Measurements from ENCODE around the gene GRIK4. TPM values are rescaled to one million over a fixed set of nuclear protein-coding genes. Genes with fewer than 3 reads are reported as not detected.
A peak's percentile ranks its signal among the peaks of the same experiment; 100 is the strongest.

The GRIK4 gene
- total RNA-seq, 1 donor from 2014 or later = 0.52 TPM

GRCh38 chr11:120558744-120559431 lies 47.3 kb downstream of the GRIK4 start:
- peaks cover 4 to 16% (median 12%) of the 10 kb centered on the region in 3 donors for H3K27me3 ChIP-seq (ENCODE audit: control insufficient read depth in 3 of 3, insufficient read depth in 3 of 3, low read length in 3 of 3)
- no peaks in the 10 kb centered on the region for H3K36me3 ChIP-seq (ENCODE audit: control insufficient read depth in 3 of 3, insufficient read depth in 3 of 3, low read length in 3 of 3)
- no peak overlapping the region for H3K4me3 ChIP-seq (ENCODE audit: low read length in 3 of 3)
- H3K9ac ChIP-seq (ENCODE audit: low read depth in 1 of 3, low read length in 3 of 3) = no peak overlapping the region
- H3K4me1 ChIP-seq (ENCODE audit: control insufficient read depth in 3 of 3, insufficient read depth in 3 of 3, low read length in 3 of 3) = no peaks in the 10 kb centered on the region
- H3K9me3 ChIP-seq (ENCODE audit: control insufficient read depth in 3 of 3, low read length in 3 of 3) = no peaks in the 10 kb centered on the region
- H3K27ac ChIP-seq (ENCODE audit: low read depth, low read length) = no peak overlapping the region

GRCh38 chr11:120561286-120561685 lies 49.7 kb downstream of the GRIK4 start:
- peaks cover 16 to 19% (median 17%) of the 10 kb centered on the region in 3 donors for H3K27me3 ChIP-seq (ENCODE audit: control insufficient read depth in 3 of 3, insufficient read depth in 3 of 3, low read length in 3 of 3)
- H3K9ac ChIP-seq (ENCODE audit: low read depth in 1 of 3, low read length in 3 of 3) = no peak overlapping the region
- H3K36me3 ChIP-seq (ENCODE audit: control insufficient read depth in 3 of 3, insufficient read depth in 3 of 3, low read length in 3 of 3) = no peaks in the 10 kb centered on the region
- no peaks in the 10 kb centered on the region for H3K9me3 ChIP-seq (ENCODE audit: control insufficient read depth in 3 of 3, low read length in 3 of 3)
- no peak overlapping the region for H3K27ac ChIP-seq (ENCODE audit: low read depth, low read length)
- H3K4me3 ChIP-seq (ENCODE audit: low read length in 3 of 3) = no peak overlapping the region
- peaks cover 6 to 12% (median 10%) of the 10 kb centered on the region in 3 donors for H3K4me1 ChIP-seq (ENCODE audit: control insufficient read depth in 3 of 3, insufficient read depth in 3 of 3, low read length in 3 of 3)

- Histone ChIP-seq H3K36me3 (ENCODE audit: control insufficient read depth in 3 of 3, insufficient read depth in 3 of 3, low read length in 3 of 3) (no peaks in the 10 kb centered on the region), H3K4me3 (ENCODE audit: low read length in 3 of 3) (no peak overlapping the region), H3K9ac (ENCODE audit: low read depth in 1 of 3, low read length in 3 of 3) (no peak overlapping the region), H3K27me3 (ENCODE audit: control insufficient read depth in 3 of 3, insufficient read depth in 3 of 3, low read length in 3 of 3) (peaks cover 11 to 17% (median 17%) of the 10 kb centered on the region in 3 donors), H3K4me1 (ENCODE audit: control insufficient read depth in 3 of 3, insufficient read depth in 3 of 3, low read length in 3 of 3) (peaks cover 6 to 14% (median 11%) of the 10 kb centered on the region in 3 donors), H3K9me3 (ENCODE audit: control insufficient read depth in 3 of 3, low read length in 3 of 3) (no peaks in the 10 kb centered on the region), H3K27ac (ENCODE audit: low read depth, low read length) (no peak overlapping the region)
Measured at GRCh38 chr11:120562806-120563425, 51.4 kb downstream of the GRIK4 start.

- Histone ChIP-seq H3K27me3 (ENCODE audit: control insufficient read depth in 3 of 3, insufficient read depth in 3 of 3, low read length in 3 of 3) (peaks cover 11 to 17% (median 17%) of the 10 kb centered on the region in 3 donors), H3K9ac (ENCODE audit: low read depth in 1 of 3, low read length in 3 of 3) (peak overlapping the region in 1 of 3 donors; percentile 16), H3K9me3 (ENCODE audit: control insufficient read depth in 3 of 3, low read length in 3 of 3) (no peaks in the 10 kb centered on the region), H3K36me3 (ENCODE audit: control insufficient read depth in 3 of 3, insufficient read depth in 3 of 3, low read length in 3 of 3) (no peaks in the 10 kb centered on the region), H3K4me3 (ENCODE audit: low read length in 3 of 3) (peak overlapping the region in 1 of 3 donors; percentile 49), H3K27ac (ENCODE audit: low read depth, low read length) (no peak overlapping the region), H3K4me1 (ENCODE audit: control insufficient read depth in 3 of 3, insufficient read depth in 3 of 3, low read length in 3 of 3) (peaks cover 6 to 14% (median 11%) of the 10 kb centered on the region in 3 donors)
Measured at GRCh38 chr11:120563703-120564572, 52.4 kb downstream of the GRIK4 start.

GRCh38 chr11:120564573-120565311 lies 53.2 kb downstream of the GRIK4 start:
- H3K9me3 ChIP-seq (ENCODE audit: control insufficient read depth in 3 of 3, low read length in 3 of 3) = no peaks in the 10 kb centered on the region
- H3K9ac ChIP-seq (ENCODE audit: low read depth in 1 of 3, low read length in 3 of 3) = peak overlapping the region in 1 of 3 donors; percentile 40
- H3K27ac ChIP-seq (ENCODE audit: low read depth, low read length) = no peak overlapping the region
- no peaks in the 10 kb centered on the region for H3K36me3 ChIP-seq (ENCODE audit: control insufficient read depth in 3 of 3, insufficient read depth in 3 of 3, low read length in 3 of 3)
- peak overlapping the region; percentile 40 to 52 (median 49) for H3K4me3 ChIP-seq (ENCODE audit: low read length in 3 of 3)
- H3K27me3 ChIP-seq (ENCODE audit: control insufficient read depth in 3 of 3, insufficient read depth in 3 of 3, low read length in 3 of 3) = peaks cover 11 to 17% (median 17%) of the 10 kb centered on the region in 3 donors
- peaks cover 6 to 14% (median 11%) of the 10 kb centered on the region in 3 donors for H3K4me1 ChIP-seq (ENCODE audit: control insufficient read depth in 3 of 3, insufficient read depth in 3 of 3, low read length in 3 of 3)

GRCh38 chr11:120565466-120566155 lies 54.1 kb downstream of the GRIK4 start:
- H3K27me3 ChIP-seq (ENCODE audit: control insufficient read depth in 3 of 3, insufficient read depth in 3 of 3, low read length in 3 of 3) = peaks cover 11 to 17% (median 17%) of the 10 kb centered on the region in 3 donors
- H3K9me3 ChIP-seq (ENCODE audit: control insufficient read depth in 3 of 3, low read length in 3 of 3) = no peaks in the 10 kb centered on the region
- peak overlapping the region in 2 of 3 donors; percentile 49 to 52 for H3K4me3 ChIP-seq (ENCODE audit: low read length in 3 of 3)
- H3K36me3 ChIP-seq (ENCODE audit: control insufficient read depth in 3 of 3, insufficient read depth in 3 of 3, low read length in 3 of 3) = no peaks in the 10 kb centered on the region
- H3K27ac ChIP-seq (ENCODE audit: low read depth, low read length) = no peak overlapping the region
- peak overlapping the region in 1 of 3 donors; percentile 40 for H3K9ac ChIP-seq (ENCODE audit: low read depth in 1 of 3, low read length in 3 of 3)
- H3K4me1 ChIP-seq (ENCODE audit: control insufficient read depth in 3 of 3, insufficient read depth in 3 of 3, low read length in 3 of 3) = peaks cover 6 to 14% (median 11%) of the 10 kb centered on the region in 3 donors

GRCh38 chr11:120566176-120566575 lies 54.6 kb downstream of the GRIK4 start:
- Histone ChIP-seq H3K4me1 (ENCODE audit: control insufficient read depth in 3 of 3, insufficient read depth in 3 of 3, low read length in 3 of 3) (peaks cover 6 to 14% (median 11%) of the 10 kb centered on the region in 3 donors), H3K4me3 (ENCODE audit: low read length in 3 of 3) (no peak overlapping the region), H3K27me3 (ENCODE audit: control insufficient read depth in 3 of 3, insufficient read depth in 3 of 3, low read length in 3 of 3) (peaks cover 11 to 17% (median 17%) of the 10 kb centered on the region in 3 donors), H3K36me3 (ENCODE audit: control insufficient read depth in 3 of 3, insufficient read depth in 3 of 3, low read length in 3 of 3) (no peaks in the 10 kb centered on the region), H3K9ac (ENCODE audit: low read depth in 1 of 3, low read length in 3 of 3) (no peak overlapping the region), H3K9me3 (ENCODE audit: control insufficient read depth in 3 of 3, low read length in 3 of 3) (peaks cover 0 to 2% (median 0%) of the 10 kb centered on the region in 3 donors), H3K27ac (ENCODE audit: low read depth, low read length) (no peak overlapping the region)

- no peak overlapping the region for H3K9ac ChIP-seq (ENCODE audit: low read depth in 1 of 3, low read length in 3 of 3)
- no peak overlapping the region for H3K27ac ChIP-seq (ENCODE audit: low read depth, low read length)
- no peaks in the 10 kb centered on the region for H3K36me3 ChIP-seq (ENCODE audit: control insufficient read depth in 3 of 3, insufficient read depth in 3 of 3, low read length in 3 of 3)
- peaks cover 5 to 17% (median 5%) of the 10 kb centered on the region in 3 donors for H3K27me3 ChIP-seq (ENCODE audit: control insufficient read depth in 3 of 3, insufficient read depth in 3 of 3, low read length in 3 of 3)
- no peak overlapping the region for H3K4me3 ChIP-seq (ENCODE audit: low read length in 3 of 3)
- peaks cover 6 to 14% (median 11%) of the 10 kb centered on the region in 3 donors for H3K4me1 ChIP-seq (ENCODE audit: control insufficient read depth in 3 of 3, insufficient read depth in 3 of 3, low read length in 3 of 3)
- peaks cover 0 to 2% (median 0%) of the 10 kb centered on the region in 3 donors for H3K9me3 ChIP-seq (ENCODE audit: control insufficient read depth in 3 of 3, low read length in 3 of 3)
Measured at GRCh38 chr11:120568572-120569307, 57.2 kb downstream of the GRIK4 start.

All from skeletal muscle tissue (tissue), 4 donors.